Kidney (tissue), 14 donors: Measurements from ENCODE around the gene TFE3. TPM values are rescaled to one million over a fixed set of nuclear protein-coding genes. Genes with fewer than 3 reads are reported as not detected.
"Not testable (repeated sequence)": the region's sequence is repeated elsewhere in the genome, so short reads cannot be mapped to it uniquely, and the experiment has no call there.

Experiments
- DNase-seq, 5 donors: peaks; one replicate each; pipeline ENCODE4 v3.0.0-alpha.2; 2013 to 2020
- FAIRE-seq: peaks from 2 replicates; lab custom pipeline; 2012; peaks lifted over from hg19 to GRCh38; lab: Jason Lieb, UNC
- H3K27ac ChIP-seq, 2 donors: one replicate each; pipeline ENCODE4 v1.7.0; 2013; ENCODE audit warnings: low read depth in 2 of 2, low read length in 2 of 2, inconsistent platforms in 1 of 2
- H3K27me3 ChIP-seq: one replicate; pipeline ENCODE4 v1.7.1; 2013; ENCODE audit warnings: low read length, inconsistent platforms; ENCODE audit not compliant: control insufficient read depth, insufficient read depth
- H3K36me3 ChIP-seq, 3 donors: one replicate each; pipeline versions ENCODE4 v1.7.0 to v1.7.1; 2013; ENCODE audit warnings: low read length in 3 of 3, control low read depth in 1 of 3, inconsistent platforms in 1 of 3; ENCODE audit not compliant: insufficient read depth in 3 of 3, control insufficient read depth in 2 of 3
- H3K4me1 ChIP-seq, 3 donors: one replicate each; pipeline versions ENCODE4 v1.7.0 to v1.7.1; 2013; ENCODE audit warnings: low read length in 3 of 3, inconsistent platforms in 1 of 3, low read depth in 1 of 3; ENCODE audit not compliant: control insufficient read depth in 2 of 3, insufficient read depth in 2 of 3
- H3K4me3 ChIP-seq, 3 donors: one replicate each; pipeline versions ENCODE4 v1.7.0 to v1.8.1; 2013; ENCODE audit warnings: low read length in 3 of 3, control low read depth in 1 of 3, inconsistent platforms in 1 of 3
- H3K9ac ChIP-seq, 3 donors: one replicate each; pipeline versions ENCODE4 v1.7.0 to v1.7.1; 2013; ENCODE audit warnings: low read length in 3 of 3, control low read depth in 1 of 3, inconsistent platforms in 1 of 3
- H3K9me3 ChIP-seq, 3 donors: one replicate each; pipeline versions ENCODE4 v1.7.0 to v1.7.1; 2013; ENCODE audit warnings: low read length in 3 of 3, control low read depth in 1 of 3, inconsistent platforms in 1 of 3; ENCODE audit not compliant: control insufficient read depth in 2 of 3, insufficient read depth in 1 of 3
- intact Hi-C: fragments of 100-400 bp; cut with DNase I; formaldehyde crosslinking; loops from one replicate; pipeline ENCODE4 v1.11.1; 2022
- polyA plus RNA-seq: library from polyadenylated mRNA; stranded (reverse); fragments of 350-450 nt; fragmentation: Illumina TruSeq; extraction: RNeasy Lipid Tissue Mini Kit (QIAGEN cat#74804); gene quantifications from one replicate; pipeline ENCODE4 v1.2.3, GENCODE V29; 2014; ENCODE audit warnings: low read depth, low replicate concordance; ENCODE audit not compliant: insufficient read depth
- total RNA-seq: library from RNA; stranded (reverse); fragmentation: NEBNext Ultra II Directional; extraction: Animal tissue kit (Norgen Biotek cat#: 25700); gene quantifications from one replicate; pipeline ENCODE4 v1.2.1, GENCODE V29; 2021
- TF ChIP-seq, protein P1 (sequence below): IDR thresholded peaks from 3 replicates; pipeline ENCODE4 v1.5.1; 2012; ENCODE audit warnings: mild to moderate bottlenecking, moderate library complexity, borderline replicate concordance; ENCODE audit not compliant: insufficient read depth; ENCODE audit errors: extremely low read depth
- donor health status: control.
- donor health status: control.
- donor health status: control.
- donor health status: control.
- donor health status: control.
- donor health status: DM: yes; HTN: yes; CAD: no.
- donor health status: Normal renal cell carcinoma (clear cell type).

TFE3 gene
- total and polyA plus RNA-seq, 2 donors from 2014 or later = 32.8 to 47.3 TPM

DNA sequence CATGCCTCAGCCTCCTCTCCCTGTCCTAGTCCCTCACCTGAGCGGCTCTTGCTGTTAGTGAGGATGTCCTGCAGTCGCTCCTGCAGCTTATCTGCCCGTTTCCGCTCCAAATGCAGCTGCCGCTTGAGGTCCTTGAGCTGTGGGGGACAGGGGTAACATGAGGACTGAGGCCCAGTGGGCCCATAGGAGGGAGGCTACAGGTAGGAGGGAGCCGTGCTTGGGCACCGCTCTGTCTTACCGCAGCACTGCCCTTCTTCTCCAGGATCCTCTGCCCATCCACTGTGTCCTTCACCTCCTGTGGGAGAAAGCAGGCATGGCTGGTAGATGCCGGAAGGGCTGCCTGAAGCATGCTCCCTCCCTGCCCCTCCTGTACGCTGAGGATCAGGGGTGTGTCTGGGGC, 62.0 kb downstream of the TFE3 start:
- TF ChIP-seq, protein P1, sequence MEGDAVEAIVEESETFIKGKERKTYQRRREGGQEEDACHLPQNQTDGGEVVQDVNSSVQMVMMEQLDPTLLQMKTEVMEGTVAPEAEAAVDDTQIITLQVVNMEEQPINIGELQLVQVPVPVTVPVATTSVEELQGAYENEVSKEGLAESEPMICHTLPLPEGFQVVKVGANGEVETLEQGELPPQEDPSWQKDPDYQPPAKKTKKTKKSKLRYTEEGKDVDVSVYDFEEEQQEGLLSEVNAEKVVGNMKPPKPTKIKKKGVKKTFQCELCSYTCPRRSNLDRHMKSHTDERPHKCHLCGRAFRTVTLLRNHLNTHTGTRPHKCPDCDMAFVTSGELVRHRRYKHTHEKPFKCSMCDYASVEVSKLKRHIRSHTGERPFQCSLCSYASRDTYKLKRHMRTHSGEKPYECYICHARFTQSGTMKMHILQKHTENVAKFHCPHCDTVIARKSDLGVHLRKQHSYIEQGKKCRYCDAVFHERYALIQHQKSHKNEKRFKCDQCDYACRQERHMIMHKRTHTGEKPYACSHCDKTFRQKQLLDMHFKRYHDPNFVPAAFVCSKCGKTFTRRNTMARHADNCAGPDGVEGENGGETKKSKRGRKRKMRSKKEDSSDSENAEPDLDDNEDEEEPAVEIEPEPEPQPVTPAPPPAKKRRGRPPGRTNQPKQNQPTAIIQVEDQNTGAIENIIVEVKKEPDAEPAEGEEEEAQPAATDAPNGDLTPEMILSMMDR = no peak
- intact Hi-C loops = no loop called here
- Histone ChIP-seq H3K36me3 (peaks cover 0 to 8% (median 6%) of the 10 kb centered on the region in 3 donors), H3K27me3 (no peaks in the 10 kb centered on the region), H3K27ac (no peak overlapping the region), H3K9me3 (no peaks in the 10 kb centered on the region), H3K9ac (no peak overlapping the region), H3K4me1 (no peaks in the 10 kb centered on the region), H3K4me3 (no peak overlapping the region)
- FAIRE-seq (no peak), DNase-seq (no peak)

DNA sequence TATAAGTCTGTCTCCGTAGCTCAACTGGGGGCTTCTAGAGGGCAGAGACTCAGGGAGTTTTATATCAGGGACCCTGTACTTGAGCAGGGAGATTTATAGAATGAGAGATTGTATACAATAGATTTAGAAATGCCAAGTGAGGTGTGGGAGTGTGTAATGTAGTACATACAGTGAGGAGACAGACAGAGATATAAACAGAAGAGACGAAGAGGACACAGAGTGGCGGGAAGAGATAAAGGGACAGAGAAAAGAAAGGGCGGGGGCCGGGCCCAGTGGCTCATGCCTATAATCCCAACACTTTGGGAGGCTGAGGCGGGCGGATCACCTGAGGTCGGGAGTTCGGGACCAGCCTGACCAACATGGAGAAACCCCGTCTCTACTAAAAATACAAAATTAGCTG, 62.8 kb downstream of the TFE3 start:
- H3K9ac ChIP-seq, H3K27ac ChIP-seq, FAIRE-seq, intact Hi-C loops, H3K4me1 ChIP-seq, H3K9me3 ChIP-seq, DNase-seq, H3K36me3 ChIP-seq, H3K27me3 ChIP-seq, H3K4me3 ChIP-seq: not testable (repeated sequence)

Other genes with a start within 250 kb of the TFE3 start
- 96.9 TPM for gene HDAC6, start 241.3 kb downstream of the TFE3 start, total RNA-seq
- gene HDAC6, start 241.3 kb downstream of the TFE3 start, polyA plus RNA-seq = 123 TPM
- gene ERAS, start 216.8 kb downstream of the TFE3 start, total RNA-seq = 0.19 TPM
- gene ERAS, start 216.8 kb downstream of the TFE3 start, polyA plus RNA-seq = 0.43 TPM
- 131 TPM for gene PCSK1N, start 207.7 kb downstream of the TFE3 start, total RNA-seq
- gene PCSK1N, start 207.7 kb downstream of the TFE3 start, polyA plus RNA-seq = 331 TPM
- 44.8 TPM for gene TIMM17B, start 145.6 kb downstream of the TFE3 start, total RNA-seq
- gene TIMM17B, start 145.6 kb downstream of the TFE3 start, polyA plus RNA-seq = 109 TPM
- gene PQBP1, start 145.4 kb downstream of the TFE3 start, total RNA-seq = 61.3 TPM
- gene PQBP1, start 145.4 kb downstream of the TFE3 start, polyA plus RNA-seq = 93.4 TPM
- 34.2 TPM for gene SLC35A2, start 131.7 kb downstream of the TFE3 start, total RNA-seq
- gene SLC35A2, start 131.7 kb downstream of the TFE3 start, polyA plus RNA-seq = 29.3 TPM
- gene PIM2, start 124.3 kb downstream of the TFE3 start, total RNA-seq = 29.6 TPM
- gene PIM2, start 124.3 kb downstream of the TFE3 start, polyA plus RNA-seq = 8.7 TPM
- 56.2 TPM for gene OTUD5, start 85.8 kb downstream of the TFE3 start, total RNA-seq
- gene OTUD5, start 85.8 kb downstream of the TFE3 start, polyA plus RNA-seq = 40.2 TPM
- gene KCND1, start 71.5 kb downstream of the TFE3 start, total RNA-seq = 2.2 TPM
- gene KCND1, start 71.5 kb downstream of the TFE3 start, polyA plus RNA-seq = 0.92 TPM
- 52.8 TPM for gene GRIPAP1, start 41.1 kb downstream of the TFE3 start, total RNA-seq
- 24.0 TPM for gene GRIPAP1, start 41.1 kb downstream of the TFE3 start, polyA plus RNA-seq
- gene CCDC120, start 15.6 kb upstream of the TFE3 start, total RNA-seq = 13.7 TPM
- 5.2 TPM for gene CCDC120, start 15.6 kb upstream of the TFE3 start, polyA plus RNA-seq
- gene PRAF2, start 30.6 kb upstream of the TFE3 start, total RNA-seq = 24.0 TPM
- 47.9 TPM for gene PRAF2, start 30.6 kb upstream of the TFE3 start, polyA plus RNA-seq
- 67.4 TPM for gene WDR45, start 36.5 kb upstream of the TFE3 start, total RNA-seq
- 72.4 TPM for gene WDR45, start 36.5 kb upstream of the TFE3 start, polyA plus RNA-seq
- 20.4 TPM for gene GPKOW, start 80.4 kb upstream of the TFE3 start, total RNA-seq
- 21.4 TPM for gene GPKOW, start 80.4 kb upstream of the TFE3 start, polyA plus RNA-seq
- 11.6 TPM for gene MAGIX, start 119.4 kb upstream of the TFE3 start, total RNA-seq
- 34.0 TPM for gene MAGIX, start 119.4 kb upstream of the TFE3 start, polyA plus RNA-seq
- gene PLP2, start 128.5 kb upstream of the TFE3 start, total RNA-seq = 139 TPM
- 58.6 TPM for gene PLP2, start 128.5 kb upstream of the TFE3 start, polyA plus RNA-seq
- 11.6 TPM for gene PRICKLE3, start 143.0 kb upstream of the TFE3 start, total RNA-seq
- gene PRICKLE3, start 143.0 kb upstream of the TFE3 start, polyA plus RNA-seq = 3.4 TPM
- 4.0 TPM for gene SYP, start 156.8 kb upstream of the TFE3 start, total RNA-seq
- gene SYP, start 156.8 kb upstream of the TFE3 start, polyA plus RNA-seq = 7.2 TPM
- 0.25 TPM for gene CACNA1F, start 190.0 kb upstream of the TFE3 start, total RNA-seq
- 0.15 TPM for gene CACNA1F, start 190.0 kb upstream of the TFE3 start, polyA plus RNA-seq
- 18.5 TPM for gene CCDC22, start 192.1 kb upstream of the TFE3 start, total RNA-seq
- 13.4 TPM for gene CCDC22, start 192.1 kb upstream of the TFE3 start, polyA plus RNA-seq
- gene FOXP3, start 221.4 kb upstream of the TFE3 start, total RNA-seq = 2.0 TPM
- 0.45 TPM for gene FOXP3, start 221.4 kb upstream of the TFE3 start, polyA plus RNA-seq
- gene PPP1R3F, start 226.4 kb upstream of the TFE3 start, total RNA-seq = 4.5 TPM
- gene PPP1R3F, start 226.4 kb upstream of the TFE3 start, polyA plus RNA-seq = 5.1 TPM